H1 (cell line): ENCODE results near the gene SLC30A3. TPM values are rescaled to one million over a fixed set of nuclear protein-coding genes. Genes with fewer than 3 reads are reported as not detected.

Experiments
- CTCF ChIA-PET: fragments of 300-600 bp; sonication (Branson Sonifier 250); formaldehyde crosslinking; loops from one replicate; lab custom pipeline; 2021; ENCODE audit not compliant: partially characterized antibody; lab: Charles Lee
- POLR2A ChIA-PET: fragments of 300-600 bp; sonication (Branson Sonifier 250); formaldehyde crosslinking; loops from one replicate; lab custom pipeline; 2021; ENCODE audit warnings: inconsistent platforms; ENCODE audit not compliant: partially characterized antibody; lab: Charles Lee
- DNase-seq, 2 experiments: peaks; one replicate each; pipeline versions ENCODE4 v3.0.0 to v3.0.0-alpha.2; 2010 to 2022; ENCODE audit warnings: low spot score in 2 of 2, low read depth in 1 of 2, mixed read lengths in 1 of 2
- FAIRE-seq: peaks from 2 replicates; lab custom pipeline; 2011; peaks lifted over from hg19 to GRCh38; lab: Jason Lieb, UNC
- H2AFZ ChIP-seq: 2 replicates; pipeline ENCODE4 v1.8.1; 2012; ENCODE audit warnings: low read length, inconsistent platforms
- H2AK5ac ChIP-seq: 2 replicates; pipeline ENCODE4 v1.6.1; 2013; ENCODE audit warnings: low read depth, low read length
- H2BK120ac ChIP-seq: replicated peaks from 2 replicates; pipeline ENCODE3; 2013; ENCODE audit warnings: low read depth, low read length, inconsistent platforms
- H2BK12ac ChIP-seq: 2 replicates; pipeline ENCODE4 v1.6.1; 2013; ENCODE audit warnings: low read depth, low read length
- H2BK15ac ChIP-seq: 2 replicates; pipeline ENCODE4 v1.6.1; 2013; ENCODE audit warnings: low read length
- H2BK20ac ChIP-seq: 2 replicates; pipeline ENCODE4 v1.6.1; 2013; ENCODE audit warnings: low read length
- H2BK5ac ChIP-seq: 2 replicates; pipeline ENCODE4 v1.6.1; 2013; ENCODE audit warnings: low read depth, low read length
- H3K14ac ChIP-seq: 2 replicates; pipeline ENCODE4 v1.6.1; 2013; ENCODE audit warnings: inconsistent platforms; ENCODE audit not compliant: insufficient read length
- H3K18ac ChIP-seq: 2 replicates; pipeline ENCODE4 v1.6.1; 2013; ENCODE audit warnings: low read length; ENCODE audit errors: extremely low read depth
- H3K23ac ChIP-seq: 2 replicates; pipeline ENCODE4 v1.6.1; 2013; ENCODE audit warnings: inconsistent platforms; ENCODE audit not compliant: insufficient read length
- H3K23me2 ChIP-seq: 2 replicates; pipeline ENCODE4 v1.6.1; 2013; ENCODE audit warnings: low read depth, low read length
- H3K27ac ChIP-seq: 2 replicates; pipeline ENCODE4 v1.6.1; 2011; ENCODE audit warnings: low read depth, low read length, inconsistent platforms
- H3K27me3 ChIP-seq, 4 experiments: replicated peaks in 1 of 4; 1 replicate in 1 of 4; 2 replicates in 3 of 4; pipeline versions ENCODE4 v1.6.1 to v1.8.1; 2011 to 2013; ENCODE audit warnings: low read length in 3 of 4, mild to moderate bottlenecking in 3 of 4, inconsistent platforms in 2 of 4, mixed read lengths in 2 of 4, moderate library complexity in 1 of 4; ENCODE audit not compliant: control insufficient read depth in 3 of 4, insufficient read depth in 3 of 4; ENCODE audit errors: extremely low read depth in 1 of 4
- H3K36me3 ChIP-seq, 4 experiments: 2 replicates each; pipeline versions ENCODE4 v1.6.1 to v1.8.1; 2011 to 2013; ENCODE audit warnings: mild to moderate bottlenecking in 4 of 4, low read length in 3 of 4, moderate library complexity in 2 of 4, control low read depth in 1 of 4, inconsistent platforms in 1 of 4; ENCODE audit not compliant: insufficient read depth in 4 of 4, control insufficient read depth in 2 of 4
- H3K4ac ChIP-seq: replicated peaks from 2 replicates; pipeline ENCODE3; 2013; ENCODE audit warnings: low read length, low read depth, mixed read lengths, inconsistent platforms; ENCODE audit not compliant: insufficient read length
- H3K4me1 ChIP-seq, 4 experiments: replicated peaks in 1 of 4; 1 replicate in 1 of 4; 2 replicates in 3 of 4; pipeline versions ENCODE4 v1.6.1 to v1.8.1; 2011 to 2013; ENCODE audit warnings: low read length in 3 of 4, inconsistent platforms in 2 of 4, mixed read lengths in 1 of 4; ENCODE audit not compliant: insufficient read depth in 4 of 4, control insufficient read depth in 3 of 4
- H3K4me2 ChIP-seq, 2 experiments: 2 replicates each; pipeline versions ENCODE4 v1.6.1 to v1.8.1; 2011 to 2013; ENCODE audit warnings: low read depth in 2 of 2, low read length in 2 of 2, control low read depth in 1 of 2, inconsistent platforms in 1 of 2, mild to moderate bottlenecking in 1 of 2; ENCODE audit not compliant: insufficient read depth in 1 of 2
- H3K4me3 ChIP-seq, 4 experiments: fragments of 200-600, 300-600 bp in 1 of 4; sonication (generic), shearing (Covaris generic), sonication (Bioruptor Twin) in 1 of 4; 2 replicates each; pipeline versions ENCODE4 v1.5.1 to v1.8.1; 2011 to 2016; ENCODE audit warnings: low read length in 4 of 4, low read depth in 3 of 4, control low read depth in 2 of 4, inconsistent platforms in 2 of 4, mild to moderate bottlenecking in 2 of 4, mixed read lengths in 1 of 4, moderate library complexity in 1 of 4; ENCODE audit not compliant: insufficient read depth in 2 of 4; ENCODE audit errors: extremely low read depth in 1 of 4
- H3K56ac ChIP-seq: replicated peaks from 2 replicates; pipeline ENCODE3; 2013; ENCODE audit warnings: low read depth, mild to moderate bottlenecking, mixed read lengths, low read length, inconsistent platforms; ENCODE audit not compliant: insufficient read length
- H3K79me1 ChIP-seq: 2 replicates; pipeline ENCODE4 v1.6.1; 2013; ENCODE audit warnings: low read depth, low read length, control low read depth
- H3K79me2 ChIP-seq, 2 experiments: 2 replicates each; pipeline versions ENCODE4 v1.6.1 to v1.8.1; 2012 to 2013; ENCODE audit warnings: low read length in 2 of 2, mild to moderate bottlenecking in 2 of 2, inconsistent platforms in 1 of 2; ENCODE audit not compliant: insufficient read depth in 2 of 2, control insufficient read depth in 1 of 2
- H3K9ac ChIP-seq, 4 experiments: replicated peaks in 1 of 4; 1 replicate in 1 of 4; 2 replicates in 3 of 4; pipeline versions ENCODE4 v1.6.1 to v1.8.1; 2011 to 2013; ENCODE audit warnings: low read depth in 3 of 4, low read length in 3 of 4, control low read depth in 2 of 4, mild to moderate bottlenecking in 2 of 4, moderate library complexity in 2 of 4, inconsistent platforms in 1 of 4; ENCODE audit errors: extremely low read depth in 1 of 4
- H3K9me3 ChIP-seq, 2 experiments: 2 replicates each; pipeline versions ENCODE4 v1.6.1 to v1.8.1; 2012 to 2013; ENCODE audit warnings: mild to moderate bottlenecking in 2 of 2, moderate library complexity in 2 of 2, control low read depth in 1 of 2, inconsistent platforms in 1 of 2, low read depth in 1 of 2, low read length in 1 of 2, mixed read lengths in 1 of 2; ENCODE audit not compliant: insufficient read depth in 2 of 2
- H4K20me1 ChIP-seq, 2 experiments: replicated peaks in 1 of 2; 2 replicates each; pipeline versions ENCODE3 to v1.8.1; 2011 to 2013; ENCODE audit warnings: inconsistent platforms in 2 of 2, low read length in 2 of 2, mild to moderate bottlenecking in 1 of 2; ENCODE audit not compliant: insufficient read depth in 2 of 2, control insufficient read depth in 1 of 2
- H4K5ac ChIP-seq: 2 replicates; pipeline ENCODE4 v1.6.1; 2013; ENCODE audit warnings: low read length, low read depth, mixed read lengths, inconsistent platforms; ENCODE audit not compliant: insufficient read length
- H4K8ac ChIP-seq: 2 replicates; pipeline ENCODE4 v1.8.0; 2013; ENCODE audit warnings: mild to moderate bottlenecking, moderate library complexity, low read length, inconsistent platforms; ENCODE audit not compliant: insufficient read depth; ENCODE audit errors: extremely low read depth
- H4K91ac ChIP-seq: replicated peaks from 2 replicates; pipeline ENCODE3; 2013; ENCODE audit warnings: low read length, mixed read lengths, inconsistent platforms; ENCODE audit not compliant: insufficient read length
- HDAC2 ChIP-seq, 2 experiments: fragments of 300-600 bp in 1 of 2; sonication (generic) in 1 of 2; IDR thresholded peaks; 2 replicates each; pipeline ENCODE4 v1.6.1; 2011 to 2012; ENCODE audit warnings: low read depth in 2 of 2, low read length in 2 of 2, mild to moderate bottlenecking in 2 of 2, moderate library complexity in 2 of 2, borderline replicate concordance in 1 of 2, inconsistent platforms in 1 of 2
- NRF1 ChIP-seq: IDR thresholded peaks from 2 replicates; pipeline ENCODE4 v1.6.1; 2011; ENCODE audit warnings: mild to moderate bottlenecking, low read depth, low read length, improper control_type of control experiment
- POLR2A ChIP-seq, 2 experiments: IDR thresholded peaks; 1 replicate in 1 of 2; 2 replicates in 1 of 2; pipeline ENCODE4 v1.6.1; 2011; ENCODE audit warnings: low read depth in 2 of 2, low read length in 2 of 2, mild to moderate bottlenecking in 2 of 2; ENCODE audit errors: control extremely low read depth in 1 of 2
- RNF2 ChIP-seq: fragments of 200-900, 300-1000 bp; sonication (generic); IDR thresholded peaks from 2 replicates; pipeline ENCODE4 v1.7.1; 2016; ENCODE audit warnings: borderline replicate concordance, low read depth, mild to moderate bottlenecking, antibody characterized with exemption, low read length; ENCODE audit not compliant: poor library complexity, severe bottlenecking; ENCODE audit errors: missing control alignments
- TAF1 ChIP-seq: IDR thresholded peaks from 2 replicates; pipeline ENCODE4 v1.6.1; 2011; ENCODE audit warnings: mild to moderate bottlenecking, low read depth, low read length
- WGBS, 2 experiments: shearing (Covaris generic) in 1 of 2; methylation state at CpG; one replicate each; pipeline versions ENCODE4 v1.1.6 to v1.1.7; 2013 to 2015; ENCODE audit warnings: low lambda C conversion rate in 2 of 2, mixed read lengths in 2 of 2, inconsistent platforms in 1 of 2, low coverage in 1 of 2, missing lambda C conversion rate in 1 of 2; ENCODE audit not compliant: insufficient replicate concordance in 2 of 2, insufficient coverage in 1 of 2, insufficient read length in 1 of 2; ENCODE audit errors: extremely low coverage in 1 of 2, missing lambda C conversion rate in 1 of 2; 5-methylcytosine and 5-hydroxymethylcytosine counted together
- long read RNA-seq, 2 experiments: library from RNA in 1 of 2; library from capped mRNA in 1 of 2; stranded (forward); transcript quantifications; one replicate each; pipeline ENCODE4 v2.0.0, GENCODE V29; 2021; ENCODE audit warnings: inconsistent platforms in 1 of 2
- polyA minus RNA-seq, 3 experiments: library from RNA; depleted of rRNA, polyadenylated mRNA; stranded (reverse); fragments of >200 nt; gene quantifications; 1 replicate in 2 of 3; 2 replicates in 1 of 3; pipeline ENCODE4 v1.2.3, GENCODE V29; 2011
- polyA plus RNA-seq, 7 experiments: library from polyadenylated mRNA; depleted of rRNA in 3 of 7; stranded (reverse) in 5 of 7; unstranded in 2 of 7; fragments of >200 nt in 5 of 7; fragments of 200-250 nt in 2 of 7; gene quantifications; 1 replicate in 5 of 7; 2 replicates in 1 of 7; 4 replicates in 1 of 7; pipeline versions ENCODE4 v1.2.1 to v1.2.3, GENCODE V29; 2011 to 2013; ENCODE audit warnings: missing spikeins in 2 of 7, mixed read lengths in 2 of 7
- total RNA-seq: library from RNA; stranded (reverse); fragmentation: NEBNext Ultra II Directional; extraction: Animal tissue kit (Norgen Biotek cat#: 25700); gene quantifications from 2 replicates; pipeline ENCODE4 v1.2.1, GENCODE V29; 2021
- TF ChIP-seq, protein P1 (sequence below): IDR thresholded peaks from 2 replicates; pipeline ENCODE4 v1.6.1; 2011; ENCODE audit warnings: low read depth, mild to moderate bottlenecking, low read length; ENCODE audit not compliant: insufficient read depth

SLC30A3 gene
- total RNA-seq (15.2 and 16.1 TPM in 2 replicates), polyA plus RNA-seq (2011; rRNA removed) (30.7 and 48.7 TPM in 2 replicates), polyA minus RNA-seq (2011; rRNA and poly(A)+ RNA removed) (8.9 and 11.3 TPM in 2 replicates)
- 26.6 TPM for polyA plus RNA-seq (2011; cell fraction: cytosol; rRNA removed)
- polyA plus RNA-seq (2011; cell fraction: nucleus; rRNA removed), result 50.1 TPM
- polyA plus RNA-seq (2012, experiment 1 of 2), result 9.2 to 18.3 TPM (median 16.3 TPM) in 4 replicates
- 11.6 TPM for polyA plus RNA-seq (2012, experiment 2 of 2)
- 11.0 TPM for polyA plus RNA-seq (2013, experiment 1 of 2)
- 13.3 TPM for polyA plus RNA-seq (2013, experiment 2 of 2)
- polyA minus RNA-seq (2011; cell fraction: cytosol; rRNA and poly(A)+ RNA removed), result 13.8 TPM
- polyA minus RNA-seq (2011; cell fraction: nucleus; rRNA and poly(A)+ RNA removed), result 11.0 TPM
- long read RNA-seq, experiment 1, partial matches to known transcripts, result 2 of 13 reads
- long read RNA-seq, experiment 1, other reads (novel, unspliced or antisense), result 7 of 13 reads
- long read RNA-seq, experiment 2, partial matches to known transcripts, result 0 of 5 reads
- long read RNA-seq, experiment 2, other reads (novel, unspliced or antisense), result 5 of 5 reads

DNA sequence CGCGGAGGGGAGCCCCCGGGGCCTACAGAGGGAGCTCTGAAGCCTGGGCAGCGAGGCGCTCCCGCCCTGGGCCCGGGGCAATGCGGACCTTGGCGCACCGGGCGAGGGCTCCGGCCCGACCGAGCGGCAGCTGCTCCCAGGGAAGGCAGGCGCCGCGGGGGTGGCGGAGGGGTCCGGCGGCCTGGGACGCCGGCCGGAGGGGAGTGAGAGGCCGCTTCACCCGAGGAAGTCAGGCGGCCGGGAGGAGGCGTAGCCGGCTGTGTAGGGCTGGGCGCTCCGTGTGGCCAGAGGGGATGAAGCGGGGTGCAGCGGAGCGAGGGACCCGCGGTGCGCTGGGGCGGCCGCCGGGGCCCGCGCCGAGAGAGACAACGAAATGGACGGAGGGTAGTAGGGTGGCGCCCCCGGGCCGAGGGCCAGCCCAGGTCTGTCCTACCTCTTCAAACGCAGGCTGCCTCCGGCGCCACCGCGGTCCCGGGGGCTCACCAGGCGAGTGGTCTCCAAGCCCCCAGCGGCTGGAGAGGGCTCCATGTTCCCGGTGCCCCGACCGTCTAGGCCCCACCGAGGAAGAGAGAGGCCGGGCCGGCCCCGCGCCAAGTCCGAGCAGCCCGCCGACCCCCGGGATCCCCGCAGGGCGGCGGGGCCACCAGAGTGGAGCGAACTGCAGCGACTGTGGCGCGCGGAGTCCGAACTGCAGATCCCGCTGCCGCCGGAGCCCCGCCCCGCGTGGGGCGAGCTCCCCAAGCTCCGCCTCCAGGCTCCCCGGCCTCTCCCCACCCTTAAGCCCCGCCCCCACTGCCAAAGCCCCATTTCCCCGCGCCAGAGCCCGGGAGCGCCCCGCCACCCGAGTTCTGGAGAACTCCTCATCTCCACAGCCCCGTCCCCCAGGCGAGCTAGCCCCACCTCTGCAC is at the start of gene SLC30A3:
Gene SLC30A3 (minus strand): TSS at position 669 of the 908 bp plus-strand sequence. CDS start 141 bp downstream, at position 528.
- peak within 1 kb of the TSS; percentile 56; the same call in 1 of the 2 replicates for H2AFZ ChIP-seq
- CTCF ChIA-PET, result interaction anchor here (0.7 to 14.1 kb wide), 14 partner anchors 9 to 165 kb away, joined by 3 to 288 read pairs (median 5); partner anchors contain the start of genes DNAJC5G, PREB and TRIM54
- peak within 1 kb of the TSS in 2 of 4 experiments; percentile 4 to 65; a peak in 3 of 7 replicates for H3K9ac ChIP-seq
- TF ChIP-seq POLR2A (IDR thresholded peaks at IDR 0.05; ENCODE audit: control extremely low read depth in 1 of 2, low read depth in 2 of 2, low read length in 2 of 2), result no peak
- TF ChIP-seq HDAC2 (IDR thresholded peaks at IDR 0.05; ENCODE audit: borderline replicate concordance in 1 of 2, low read depth in 2 of 2, low read length in 2 of 2), result peak in 1 of 2 experiments; percentile 23; a peak in 1 of 4 replicates
- 0 out of 2 replicates have a peak, but pooled peaks have one; percentile 30 for TF ChIP-seq TAF1
- TF ChIP-seq, protein P1, sequence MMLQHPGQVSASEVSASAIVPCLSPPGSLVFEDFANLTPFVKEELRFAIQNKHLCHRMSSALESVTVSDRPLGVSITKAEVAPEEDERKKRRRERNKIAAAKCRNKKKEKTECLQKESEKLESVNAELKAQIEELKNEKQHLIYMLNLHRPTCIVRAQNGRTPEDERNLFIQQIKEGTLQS, result no peak
- no peak for TF ChIP-seq NRF1
- peak; percentile 14 for TF ChIP-seq RNF2

More for the DNA sequence above, at the start of gene SLC30A3:
- Histone ChIP-seq H2BK12ac (peak within 1 kb of the TSS; percentile 68; the same call in 1 of the 2 replicates), H2AK5ac (no peak within 1 kb of the TSS), H3K23me2 (peaks cover 19% of the 10 kb centered on the region; the same call in 1 of the 2 replicates), H4K91ac (peak within 1 kb of the TSS; percentile 14), H3K23ac (no peak within 1 kb of the TSS), H4K20me1 (peaks cover 0 to 8% of the 10 kb centered on the region in 2 experiments), H3K56ac (no peak within 1 kb of the TSS), H3K4ac (no peak within 1 kb of the TSS), H2BK15ac (no peak within 1 kb of the TSS), H3K14ac (no peak within 1 kb of the TSS), H3K36me3 (no peaks in the 10 kb centered on the region), H2BK120ac (no peak within 1 kb of the TSS), H3K9me3 (no peaks in the 10 kb centered on the region), H3K79me1 (no peaks in the 10 kb centered on the region), H3K4me2 (peak within 1 kb of the TSS; percentile 88 to 99), H3K79me2 (peaks cover 0 to 2% of the 10 kb centered on the region in 2 experiments; a peak in 1 of 4 replicates), H3K4me1 (peaks cover 3 to 19% (median 14%) of the 10 kb centered on the region in 4 experiments), H3K27me3 (peaks cover 39 to 73% (median 61%) of the 10 kb centered on the region in 4 experiments), H3K18ac (peak within 1 kb of the TSS; percentile 78), H4K5ac (no peak within 1 kb of the TSS), H2BK20ac (no peak within 1 kb of the TSS), H4K8ac (peak within 1 kb of the TSS; percentile 78), H2BK5ac (no peak within 1 kb of the TSS; the same call in 1 of the 2 replicates), H3K27ac (no peak within 1 kb of the TSS), H3K4me3 (peak within 1 kb of the TSS; percentile 60 to 85 (median 63))
- no peak for FAIRE-seq
- WGBS, 2 experiments, result 3% methylated on average over 28 of the region's 96 CpGs; no CpG with 5 or more reads in 1 of the 2 experiments
- peak in 1 of 2 experiments; percentile 80 for DNase-seq
- POLR2A ChIA-PET, result interaction anchor here (1.1 to 8.2 kb wide), 8 partner anchors 11 to 51 kb away, joined by 3 to 71 read pairs (median 4); partner anchors contain the start of genes ATRAID, CAD, DNAJC5G and SLC5A6
